Fibroblast of upper back skin (primary cell): ENCODE data around the gene FRMPD2.
"Not testable (repeated sequence)": the region's sequence is repeated elsewhere in the genome, so short reads cannot be mapped to it uniquely, and the experiment has no call there.

Source experiments
- DNase-seq: peaks from one replicate; pipeline ENCODE4 v3.0.0-alpha.2; 2013

FRMPD2 gene

DNA sequence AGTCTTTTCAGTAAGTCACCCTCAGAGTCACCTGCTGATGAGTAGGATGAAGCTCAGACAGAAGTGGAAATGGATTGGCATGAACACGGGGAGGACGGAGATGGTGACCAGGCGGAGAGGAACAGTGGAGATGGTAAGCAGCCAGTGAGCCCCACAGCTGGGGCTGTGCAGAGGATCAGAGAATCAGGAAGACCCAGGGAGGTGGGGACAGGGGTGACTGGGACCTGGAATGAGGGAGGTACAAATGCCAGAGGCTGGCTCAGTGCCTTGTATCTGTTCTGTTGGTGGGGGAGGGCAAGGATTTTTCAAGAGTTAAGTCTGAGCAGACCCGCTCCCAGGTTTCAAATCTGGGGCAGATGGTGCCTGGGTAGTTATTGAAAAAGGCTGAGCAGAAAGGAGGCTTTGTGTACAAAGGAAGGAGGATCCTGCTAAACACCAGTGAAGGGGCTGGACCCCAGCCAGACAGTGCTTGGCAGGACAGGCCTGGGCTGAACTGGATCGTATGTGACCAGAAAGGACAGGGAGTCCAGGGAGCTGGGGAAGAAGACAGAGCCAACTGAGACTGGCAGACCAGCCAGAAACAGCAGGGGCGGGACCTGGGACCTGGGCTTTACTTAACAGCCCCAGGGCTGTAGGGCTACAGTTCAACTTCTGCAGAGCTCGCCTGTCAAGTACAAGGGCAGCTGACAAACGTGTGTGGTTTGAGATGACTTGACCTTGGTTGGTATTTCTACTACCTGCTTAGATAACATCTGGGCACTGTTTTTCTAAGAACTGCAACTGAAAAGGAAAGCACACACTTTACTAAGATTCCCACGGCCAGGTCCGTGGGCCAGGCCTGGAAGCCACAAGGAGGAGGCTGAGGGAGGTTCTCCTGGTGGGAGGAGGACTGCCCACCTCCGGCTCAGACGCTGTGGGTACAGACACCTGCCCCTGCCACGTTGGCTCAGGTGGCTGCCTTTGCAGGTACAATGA lies 13.2 kb upstream of the FRMPD2 start:
- DNase-seq, result no peak

GRCh38 chr10:48286356-48286755 lies 11.9 kb upstream of the FRMPD2 start:
- DNase-seq, result no peak

GRCh38 chr10:48285710-48286109 lies 11.2 kb upstream of the FRMPD2 start:
- no peak for DNase-seq

DNA sequence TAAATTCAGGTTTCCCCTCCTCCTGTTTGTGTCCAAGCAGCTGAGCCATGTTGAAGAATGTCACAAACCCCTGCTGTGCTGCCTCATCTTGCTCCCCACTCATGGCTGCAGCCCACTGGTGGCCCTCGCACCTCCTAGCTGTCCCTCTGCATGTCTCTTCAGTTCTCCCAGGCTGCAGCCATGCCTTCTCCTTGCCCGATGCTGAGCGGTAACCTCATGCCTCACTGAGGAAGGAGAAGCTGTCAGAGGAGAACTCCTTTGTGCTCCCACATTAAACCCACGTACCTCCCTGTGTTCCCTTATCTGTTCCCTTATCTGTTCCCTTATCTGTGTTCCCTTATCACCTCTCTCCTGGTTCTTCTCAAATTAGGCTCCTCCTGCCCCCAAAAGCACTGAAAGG lies 10.3 kb upstream of the FRMPD2 start:
- DNase-seq, result no peak

GRCh38 chr10:48284002-48284546 lies 9.6 kb upstream of the FRMPD2 start:
- no peak for DNase-seq

DNA sequence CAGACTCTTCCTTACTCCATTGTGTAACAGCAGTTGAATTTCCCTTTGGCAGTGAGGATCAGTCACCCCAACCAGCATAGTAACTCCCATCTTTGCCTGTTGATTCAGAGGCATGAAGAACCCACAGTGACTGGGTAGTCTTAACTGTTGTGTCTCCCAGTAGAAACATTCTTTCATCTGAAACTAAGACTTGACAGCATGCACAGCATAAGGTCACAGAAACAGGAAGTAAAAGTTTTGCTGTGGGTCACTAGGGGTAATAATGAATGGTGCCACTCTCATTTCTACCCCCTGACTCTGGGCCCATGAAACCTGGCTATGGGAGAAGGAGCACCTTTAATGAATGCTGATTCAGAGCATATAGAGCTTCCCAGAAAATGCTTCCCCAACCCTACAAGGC lies 8.3 kb upstream of the FRMPD2 start:
- DNase-seq, result no peak

DNA sequence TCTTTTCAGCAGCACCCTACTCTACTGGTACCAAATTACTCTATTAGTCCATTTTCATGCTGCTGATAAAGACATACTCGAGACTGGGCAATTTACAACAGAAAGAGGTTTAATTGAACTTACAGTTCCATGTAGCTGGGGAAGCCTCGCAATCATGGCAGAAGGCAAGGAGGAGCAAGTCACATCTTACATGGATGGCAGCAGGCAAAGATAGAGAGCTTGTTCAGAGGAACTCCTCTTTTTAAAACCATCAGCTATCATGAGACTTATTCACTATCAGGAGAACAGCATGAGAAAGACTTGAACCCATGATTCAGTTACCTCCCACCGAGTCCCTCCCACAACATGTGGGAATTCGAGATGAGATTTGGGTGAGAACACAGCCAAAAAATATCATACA lies 7.2 kb upstream of the FRMPD2 start:
- not testable (repeated sequence) for DNase-seq

GRCh38 chr10:48279081-48279751 lies 4.7 kb upstream of the FRMPD2 start:
- no peak for DNase-seq

- no peak for DNase-seq
Observed at GRCh38 chr10:48277093-48277492, 2.6 kb upstream of the FRMPD2 start.

DNA sequence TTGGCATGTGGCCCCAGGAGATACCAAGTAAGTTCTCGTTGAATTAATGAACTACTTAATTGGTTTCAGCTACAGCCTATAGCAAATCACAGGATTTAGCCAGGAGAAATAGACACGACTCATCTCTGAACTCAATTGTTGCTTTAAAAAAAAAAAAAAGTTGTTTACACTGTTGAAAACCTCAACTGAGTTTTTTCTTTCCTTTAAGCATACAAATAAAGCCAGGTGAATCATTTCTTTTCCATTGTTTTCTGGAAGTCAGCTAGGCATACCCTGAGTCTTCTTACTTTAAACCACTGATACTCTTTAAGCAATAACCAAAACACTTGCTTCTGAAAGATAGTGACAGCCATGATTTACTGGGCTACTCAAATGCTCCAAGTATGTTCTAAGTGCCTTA lies 755 bp downstream of the FRMPD2 start:
- no peak for DNase-seq

DNA sequence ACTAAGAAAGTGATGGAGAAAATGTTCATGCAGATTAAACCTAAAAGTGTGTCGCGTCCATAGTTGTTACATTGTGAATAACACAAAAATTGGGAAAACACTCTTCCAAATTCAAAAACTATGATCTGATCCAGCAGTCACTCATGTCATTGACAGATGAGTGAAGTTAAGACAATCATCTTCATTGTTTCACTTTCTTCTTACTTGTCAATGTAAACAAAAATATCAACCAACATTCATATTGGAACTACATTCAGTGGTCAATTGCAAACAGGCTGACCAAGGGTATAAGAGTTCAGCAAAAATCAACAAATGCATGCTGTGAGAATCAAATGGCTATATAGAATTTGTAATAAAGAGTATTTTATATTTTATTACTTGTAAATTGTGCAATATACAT lies 1.8 kb downstream of the FRMPD2 start:
- no peak for DNase-seq

DNA sequence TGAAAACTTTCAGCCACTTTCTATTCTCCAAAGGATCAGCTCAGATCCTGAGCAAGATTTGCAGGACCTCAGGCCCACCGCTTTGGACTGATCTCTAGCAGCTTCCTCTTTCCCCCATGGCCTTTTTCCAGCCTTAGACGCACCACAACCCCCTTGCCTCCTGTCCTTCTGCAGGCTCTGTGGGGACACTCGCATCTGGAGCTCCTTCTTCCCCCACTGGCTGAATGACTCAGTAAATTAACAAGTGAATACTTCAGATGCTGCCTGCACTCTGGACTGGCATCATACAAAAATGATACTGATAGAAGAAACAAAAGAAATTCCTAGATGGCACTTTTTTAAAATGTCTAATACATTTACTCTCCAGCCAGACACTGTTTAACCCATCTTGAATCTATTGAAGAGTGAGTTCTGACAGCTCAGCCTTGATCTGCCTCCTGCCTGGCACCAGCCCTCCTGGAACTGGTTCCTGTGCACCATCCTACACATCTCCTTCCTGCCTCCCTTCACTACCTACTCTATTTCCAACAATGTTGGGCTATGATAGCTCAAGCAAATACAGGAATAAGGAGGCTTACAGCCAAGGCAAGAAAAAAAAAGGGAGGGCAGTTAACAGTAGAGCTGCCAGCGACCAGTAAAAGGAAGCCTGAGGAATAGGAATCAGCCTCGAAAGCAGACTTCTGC lies 3.3 kb downstream of the FRMPD2 start:
- no peak for DNase-seq

DNA sequence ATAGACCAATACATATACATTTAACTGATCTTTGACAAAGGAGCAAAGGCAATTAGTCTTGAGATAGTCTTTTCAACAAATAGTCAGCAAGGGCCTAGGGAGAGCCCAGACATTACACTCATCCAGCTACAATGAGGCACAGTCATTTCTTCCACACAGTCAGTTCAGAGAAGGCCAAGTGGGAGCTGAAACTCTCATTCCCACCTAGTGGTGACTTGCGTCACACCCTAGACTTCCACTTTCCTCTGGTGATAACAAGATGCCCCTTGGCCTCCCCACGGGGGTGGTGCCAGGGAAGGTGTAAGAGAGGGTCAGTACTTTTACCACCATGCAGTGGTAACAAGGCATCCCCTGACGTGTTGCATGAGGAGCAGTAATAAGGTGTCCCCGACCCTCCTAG lies 8.0 kb downstream of the FRMPD2 start:
- no peak for DNase-seq

DNA sequence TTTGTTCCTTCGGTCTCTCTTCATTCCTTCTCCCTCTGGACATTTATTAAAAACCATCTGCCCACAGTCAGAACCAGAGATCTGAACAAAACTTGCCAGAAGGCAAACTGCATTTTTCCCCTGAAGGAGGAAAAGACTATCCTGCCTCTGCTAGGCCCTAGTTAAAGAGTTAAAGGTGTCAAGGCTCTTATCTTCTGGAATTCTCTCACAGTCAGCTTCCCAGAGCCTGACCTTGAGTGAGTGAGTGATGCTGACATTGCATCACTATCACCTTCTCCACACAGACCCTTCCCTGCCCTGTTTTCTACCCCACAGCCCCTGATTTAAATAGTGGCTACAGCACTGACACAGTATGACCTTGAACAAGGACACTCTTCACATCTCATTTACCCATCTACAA lies 16.4 kb downstream of the FRMPD2 start:
- DNase-seq, result no peak

DNA sequence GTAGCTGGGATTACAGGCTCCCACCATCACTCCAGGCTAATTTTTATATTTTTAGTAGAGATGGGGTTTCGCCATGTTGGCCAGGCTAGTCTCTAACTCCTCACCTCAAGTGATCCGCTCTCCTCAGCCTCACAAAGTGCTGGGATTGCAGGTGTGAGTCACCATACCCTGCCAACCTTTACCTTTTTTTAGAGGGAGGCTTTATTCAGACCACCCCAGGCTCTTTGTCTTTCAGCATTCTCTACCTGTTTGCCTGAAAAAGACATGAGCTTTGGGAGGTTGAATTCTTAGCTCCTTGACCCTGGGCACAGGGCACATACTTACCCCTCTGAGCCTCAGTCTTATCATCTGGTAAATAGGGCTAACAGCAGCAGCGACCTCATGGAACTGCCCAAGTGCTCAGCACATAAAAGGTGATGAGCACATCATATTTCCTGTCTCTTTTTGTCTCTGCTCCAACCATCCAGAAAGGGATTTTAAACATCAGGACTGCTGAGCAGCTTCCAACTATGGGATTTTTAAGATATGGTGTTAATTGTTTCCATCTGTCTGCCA lies 17.0 kb downstream of the FRMPD2 start:
- peak; percentile 28 for DNase-seq

- no peak for DNase-seq
Observed at GRCh38 chr10:48255722-48256121, 18.8 kb downstream of the FRMPD2 start.

- no peak for DNase-seq
Observed at GRCh38 chr10:48254750-48255512, 19.6 kb downstream of the FRMPD2 start.

DNA sequence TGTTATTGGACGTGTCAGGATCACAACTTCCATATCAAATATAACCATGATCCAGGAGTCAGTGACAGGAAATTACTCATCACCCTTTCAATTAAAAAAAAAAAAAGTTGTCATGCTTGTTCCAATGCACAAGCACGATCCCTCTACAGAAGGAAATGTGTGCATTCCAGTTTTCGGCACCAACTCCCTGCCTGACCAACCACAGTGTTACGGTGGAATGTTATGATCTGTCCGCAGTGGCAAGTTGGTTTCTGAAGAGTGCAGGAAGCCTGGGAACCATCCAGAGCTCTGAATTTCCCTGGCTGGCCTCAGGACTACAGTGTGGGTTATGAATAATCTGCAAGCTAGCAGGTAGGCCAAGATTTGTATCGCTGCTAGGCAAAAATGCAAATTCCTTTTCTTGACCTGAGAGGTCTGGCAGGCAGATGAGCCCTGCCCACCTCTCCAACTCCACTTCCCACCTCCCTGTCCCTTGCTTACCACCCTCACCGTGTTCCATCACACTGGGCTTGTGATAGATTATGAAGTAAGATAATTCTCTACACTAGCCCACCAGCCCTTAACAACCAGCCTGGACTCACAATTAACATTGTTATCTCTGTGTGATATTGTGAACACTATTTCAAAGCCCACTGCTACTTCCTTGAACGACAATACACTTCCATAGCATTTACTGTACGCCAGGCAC lies 20.4 kb downstream of the FRMPD2 start:
- peak; percentile 65 for DNase-seq

GRCh38 chr10:48252354-48252650 lies 22.2 kb downstream of the FRMPD2 start:
- no peak for DNase-seq

DNA sequence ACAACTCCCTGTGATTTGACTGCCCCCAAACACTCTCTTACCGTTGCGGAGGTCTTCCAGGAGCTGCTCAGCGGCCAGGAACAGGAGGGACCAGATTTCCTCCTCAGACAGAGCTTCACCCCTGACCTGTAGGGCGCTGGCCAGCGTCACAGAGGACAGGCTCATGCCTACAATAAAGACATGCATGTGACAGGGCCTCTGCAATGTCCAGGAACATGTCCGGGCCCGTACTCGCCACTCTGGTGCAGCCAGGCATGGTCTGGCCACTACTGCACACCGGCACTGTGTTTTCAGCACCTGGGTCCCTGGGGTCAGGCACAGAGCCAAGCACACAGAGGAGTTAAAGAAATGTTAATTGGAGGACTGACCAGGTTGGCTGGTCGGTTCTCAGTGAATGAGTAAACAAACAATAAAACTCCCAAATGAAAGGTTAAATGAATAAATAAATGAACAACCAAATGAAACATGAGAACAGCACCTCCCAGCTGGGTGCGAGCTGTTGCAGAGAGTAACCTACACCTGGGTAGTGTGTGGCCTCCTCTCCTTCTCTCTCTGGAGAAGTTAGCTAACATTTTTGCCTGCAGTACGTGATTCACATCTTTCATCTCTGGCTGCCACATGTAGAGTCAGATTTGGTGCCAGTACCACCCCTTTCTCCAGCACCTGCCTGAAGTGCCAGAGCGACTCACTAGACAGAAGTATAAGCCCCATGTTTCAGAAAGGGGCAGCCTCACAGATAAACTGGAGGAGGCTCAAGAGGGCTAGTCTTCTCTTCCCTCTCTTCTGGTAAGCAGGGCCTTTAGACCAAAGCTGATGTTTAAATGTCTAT lies 22.8 kb downstream of the FRMPD2 start:
- no peak for DNase-seq

DNA sequence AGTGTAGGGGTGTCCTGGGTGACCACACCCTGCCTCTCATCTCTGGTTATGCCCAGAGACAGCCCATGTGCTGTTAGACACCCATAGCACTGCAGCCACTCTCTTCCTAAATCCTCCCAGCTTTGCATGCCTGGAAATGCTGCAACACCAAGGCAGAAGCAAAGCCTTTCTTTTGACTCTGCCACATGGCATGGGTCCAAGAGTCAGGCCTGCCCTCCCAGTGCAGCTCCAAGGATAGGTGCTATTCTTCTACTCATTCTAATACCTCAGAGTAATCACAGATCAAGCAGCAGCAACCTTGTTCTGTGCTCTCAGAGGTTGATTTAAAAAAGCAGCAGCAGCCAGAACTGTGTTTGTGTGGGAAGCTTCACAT lies 23.4 kb downstream of the FRMPD2 start:
- no peak for DNase-seq
